ENCODE results near the gene WDR41.

GRCh38 chr5:77454123-77454522 lies 38.0 kb downstream of the WDR41 start:
- TF ChIP-seq CTCF (IDR thresholded peaks at IDR 0.05) = no peak
- TF ChIP-seq POLR2A (IDR thresholded peaks at IDR 0.05) = no peak

Measured in esophagus squamous epithelium (tissue), 4 donors.